D721Med (cell line): ENCODE results near the gene SH3PXD2A.

Source experiments
- DNase-seq: peaks from one replicate; pipeline ENCODE4 v3.0.0; 2011; ENCODE audit warnings: low spot score; ENCODE audit not compliant: insufficient read length
- FAIRE-seq: peaks from 2 replicates; lab custom pipeline; 2011; peaks lifted over from hg19 to GRCh38; lab: Jason Lieb, UNC
- TF ChIP-seq, protein P1 (sequence below): IDR thresholded peaks from 2 replicates; pipeline ENCODE4 v1.5.1; 2012; ENCODE audit warnings: mild to moderate bottlenecking, control low read depth; ENCODE audit not compliant: insufficient read depth; ENCODE audit errors: missing control alignments

SH3PXD2A gene

DNA sequence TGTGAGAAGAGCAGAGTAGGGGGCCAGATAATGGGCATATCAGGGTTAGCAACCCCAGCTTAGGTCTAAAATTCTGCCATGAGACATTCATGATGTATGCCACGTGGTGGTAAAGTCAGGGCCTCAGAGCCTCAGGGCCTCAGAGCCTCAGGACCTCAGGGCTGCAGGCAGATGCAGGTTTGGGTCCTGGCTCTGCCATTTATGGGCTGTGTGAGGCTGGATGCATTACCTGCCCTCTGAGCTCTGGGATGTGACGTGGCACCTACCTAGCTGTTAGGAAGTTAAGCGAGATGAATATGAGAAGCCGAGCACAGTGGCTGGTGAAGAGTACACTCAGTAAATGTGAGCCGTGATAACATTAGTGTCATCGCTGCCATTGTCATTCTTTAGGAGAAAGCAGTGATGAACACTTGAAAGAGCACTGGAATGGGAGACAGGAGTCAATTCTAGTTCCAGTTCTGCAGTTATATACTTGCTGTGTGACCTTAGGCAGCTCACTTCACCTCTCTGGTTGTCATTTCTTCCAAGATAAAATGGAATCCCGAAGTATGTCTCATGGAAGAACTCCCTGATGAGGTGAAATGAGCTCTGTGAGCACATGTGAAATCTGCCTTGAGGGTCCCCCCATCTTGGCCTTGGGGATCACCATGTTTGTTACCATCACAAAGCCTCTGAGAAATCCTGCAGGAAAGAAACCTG lies 127.2 kb downstream of the SH3PXD2A start:
- TF ChIP-seq, protein P1, sequence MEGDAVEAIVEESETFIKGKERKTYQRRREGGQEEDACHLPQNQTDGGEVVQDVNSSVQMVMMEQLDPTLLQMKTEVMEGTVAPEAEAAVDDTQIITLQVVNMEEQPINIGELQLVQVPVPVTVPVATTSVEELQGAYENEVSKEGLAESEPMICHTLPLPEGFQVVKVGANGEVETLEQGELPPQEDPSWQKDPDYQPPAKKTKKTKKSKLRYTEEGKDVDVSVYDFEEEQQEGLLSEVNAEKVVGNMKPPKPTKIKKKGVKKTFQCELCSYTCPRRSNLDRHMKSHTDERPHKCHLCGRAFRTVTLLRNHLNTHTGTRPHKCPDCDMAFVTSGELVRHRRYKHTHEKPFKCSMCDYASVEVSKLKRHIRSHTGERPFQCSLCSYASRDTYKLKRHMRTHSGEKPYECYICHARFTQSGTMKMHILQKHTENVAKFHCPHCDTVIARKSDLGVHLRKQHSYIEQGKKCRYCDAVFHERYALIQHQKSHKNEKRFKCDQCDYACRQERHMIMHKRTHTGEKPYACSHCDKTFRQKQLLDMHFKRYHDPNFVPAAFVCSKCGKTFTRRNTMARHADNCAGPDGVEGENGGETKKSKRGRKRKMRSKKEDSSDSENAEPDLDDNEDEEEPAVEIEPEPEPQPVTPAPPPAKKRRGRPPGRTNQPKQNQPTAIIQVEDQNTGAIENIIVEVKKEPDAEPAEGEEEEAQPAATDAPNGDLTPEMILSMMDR: no peak
- no peak for DNase-seq
- FAIRE-seq: no peak

DNA sequence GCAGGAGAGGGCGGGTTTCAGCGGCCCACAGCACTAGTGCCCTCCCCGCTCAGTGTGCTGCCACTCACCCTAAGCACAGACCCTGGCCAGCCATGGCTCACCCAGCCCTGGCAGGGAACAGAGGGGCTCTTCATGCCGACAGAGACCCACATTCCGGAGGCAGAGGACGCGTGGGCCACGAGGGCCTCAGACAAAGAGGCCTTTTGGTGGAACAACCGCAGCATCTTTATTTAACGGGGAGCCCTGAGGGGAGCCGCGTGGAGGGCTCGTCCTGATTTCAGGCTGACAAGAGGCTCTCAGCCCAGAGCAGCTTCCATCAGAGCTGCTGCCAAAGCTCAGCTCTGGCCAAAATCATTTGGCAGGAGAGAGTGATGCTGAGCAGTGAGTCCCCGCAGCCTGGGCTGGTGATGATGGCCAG lies 127.8 kb downstream of the SH3PXD2A start:
- FAIRE-seq: no peak
- no peak for DNase-seq
- TF ChIP-seq, protein P1: no peak

DNA sequence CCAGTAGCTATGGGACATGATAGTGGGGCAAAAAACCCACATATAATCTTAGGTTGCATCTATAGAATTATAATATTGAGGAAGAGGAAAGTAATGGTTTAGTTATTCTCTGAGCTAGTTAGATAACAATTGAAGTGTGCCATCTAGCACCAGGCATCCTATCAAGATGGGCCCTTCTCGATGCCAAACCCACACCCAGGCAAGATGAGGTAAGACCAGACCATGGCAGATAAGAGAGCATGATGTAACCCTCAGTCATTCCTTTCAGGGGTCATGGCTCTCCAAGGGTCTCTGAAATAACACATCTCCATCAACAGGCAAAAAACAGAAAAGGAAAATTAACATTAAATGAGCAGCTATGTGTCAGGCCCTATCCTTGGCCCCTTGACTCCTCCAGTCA lies 128.7 kb downstream of the SH3PXD2A start:
- TF ChIP-seq, protein P1: no peak
- no peak for DNase-seq
- FAIRE-seq: no peak

DNA sequence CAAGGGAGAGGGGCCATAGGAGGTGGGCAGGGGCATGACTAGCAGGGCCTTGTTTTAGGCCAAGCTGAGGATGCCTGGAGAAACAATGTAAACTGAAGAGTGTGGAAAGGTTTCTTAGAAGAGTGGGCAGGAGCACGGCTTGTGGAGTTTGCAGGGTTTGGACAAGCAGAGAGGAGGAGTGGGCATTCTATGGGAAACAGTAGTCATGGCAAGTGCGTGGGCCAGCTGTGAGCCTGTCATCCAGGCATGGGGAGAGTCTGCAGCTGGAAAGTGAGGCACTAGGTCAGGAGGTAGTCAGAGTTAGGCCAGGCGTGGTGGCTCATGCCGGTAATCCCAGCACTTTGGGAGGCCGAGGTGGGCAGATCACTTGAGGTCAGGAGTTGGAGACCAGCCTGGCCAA lies 130.1 kb downstream of the SH3PXD2A start:
- FAIRE-seq (no peak), DNase-seq (no peak)
- TF ChIP-seq, protein P1: no peak

DNA sequence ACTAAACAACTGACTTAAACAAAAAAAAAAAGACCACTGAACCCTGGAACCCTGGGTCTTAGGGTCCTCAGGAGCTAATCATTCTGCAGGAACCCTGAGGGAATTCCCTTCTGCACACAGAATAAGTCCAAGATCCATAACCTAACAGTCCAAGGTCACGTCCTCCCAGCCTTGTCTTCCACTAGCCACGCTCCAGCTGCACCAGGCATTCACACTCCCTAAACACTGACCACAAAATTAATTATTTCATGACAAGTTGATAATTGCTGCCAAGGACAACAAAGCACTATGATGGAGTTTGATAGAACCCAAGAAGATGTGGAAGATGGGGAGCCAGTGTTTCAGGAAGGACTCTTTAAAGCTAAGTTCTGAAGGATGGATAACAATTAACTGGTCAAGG lies 130.6 kb downstream of the SH3PXD2A start:
- DNase-seq (no peak), FAIRE-seq (no peak)
- TF ChIP-seq, protein P1: no peak

DNA sequence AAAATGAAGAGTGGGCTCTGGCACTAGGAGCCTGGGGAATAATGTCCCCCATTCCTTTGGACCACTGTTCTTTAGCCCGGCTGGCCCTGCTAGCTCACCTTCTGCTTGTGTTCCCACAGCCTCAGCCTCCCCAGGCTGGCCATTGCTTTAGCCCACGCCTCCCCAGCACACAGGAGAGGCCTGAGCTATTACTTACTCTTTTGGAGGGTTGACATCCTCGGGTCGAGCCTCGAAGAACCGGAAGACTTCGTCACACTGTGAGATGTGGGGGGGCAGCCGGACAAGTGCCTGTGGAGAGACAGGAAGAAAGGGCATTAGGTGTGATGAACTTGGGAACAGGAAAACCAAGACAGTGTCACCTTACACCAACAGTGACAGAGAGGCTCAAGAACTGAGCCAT lies 131.3 kb downstream of the SH3PXD2A start:
- no peak for FAIRE-seq
- TF ChIP-seq, protein P1: no peak

DNA sequence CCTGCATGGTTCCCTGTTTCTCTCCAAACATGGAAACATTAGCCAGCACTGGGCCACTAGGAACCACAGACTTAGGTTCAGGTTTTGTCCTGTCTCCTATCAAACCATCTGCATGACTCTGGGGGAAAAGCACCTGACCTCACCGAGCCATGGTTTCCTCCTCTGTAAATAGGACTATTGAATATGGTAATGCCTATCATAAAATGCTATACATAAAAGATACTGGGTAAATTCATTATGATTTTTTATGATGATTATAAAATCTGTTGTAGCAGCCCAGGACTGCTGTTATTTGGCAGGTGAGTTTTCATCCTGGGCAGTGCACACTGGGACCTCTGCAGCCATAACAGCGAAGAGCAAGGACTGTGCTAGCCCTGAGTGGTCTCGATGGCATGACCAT lies 131.8 kb downstream of the SH3PXD2A start:
- no peak for FAIRE-seq
- TF ChIP-seq, protein P1: no peak
- DNase-seq: no peak

More for the DNA sequence above, 131.3 kb downstream of the SH3PXD2A start:
- DNase-seq: no peak
